T-helper 22 cell (primary cell): ENCODE data around the gene POU6F2.

Source experiments
- DNase-seq: peaks from one replicate; pipeline ENCODE4 v3.0.0-alpha.2; 2020; ENCODE audit warnings: low read depth

Gene POU6F2

DNA sequence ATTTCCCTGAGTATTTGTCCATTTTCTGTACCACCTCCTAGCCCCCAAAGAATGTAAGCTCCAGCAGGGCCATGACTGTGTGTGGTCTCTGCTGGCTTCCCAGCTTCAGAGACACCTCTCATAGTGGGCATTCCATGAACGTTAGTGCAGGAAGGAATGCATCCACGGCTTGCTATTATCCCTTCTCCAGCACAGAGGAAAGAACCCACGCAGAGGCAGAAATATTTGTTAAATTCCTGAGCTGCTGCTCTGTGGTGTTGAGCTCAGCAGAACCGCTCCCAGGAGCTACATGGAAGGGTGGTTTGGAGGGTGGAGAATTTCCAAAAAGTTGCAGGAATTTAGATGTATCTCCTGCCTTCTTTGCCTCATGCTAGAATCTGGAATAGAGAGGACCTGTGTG, 275.2 kb downstream of the POU6F2 start:
- DNase-seq = no peak

DNA sequence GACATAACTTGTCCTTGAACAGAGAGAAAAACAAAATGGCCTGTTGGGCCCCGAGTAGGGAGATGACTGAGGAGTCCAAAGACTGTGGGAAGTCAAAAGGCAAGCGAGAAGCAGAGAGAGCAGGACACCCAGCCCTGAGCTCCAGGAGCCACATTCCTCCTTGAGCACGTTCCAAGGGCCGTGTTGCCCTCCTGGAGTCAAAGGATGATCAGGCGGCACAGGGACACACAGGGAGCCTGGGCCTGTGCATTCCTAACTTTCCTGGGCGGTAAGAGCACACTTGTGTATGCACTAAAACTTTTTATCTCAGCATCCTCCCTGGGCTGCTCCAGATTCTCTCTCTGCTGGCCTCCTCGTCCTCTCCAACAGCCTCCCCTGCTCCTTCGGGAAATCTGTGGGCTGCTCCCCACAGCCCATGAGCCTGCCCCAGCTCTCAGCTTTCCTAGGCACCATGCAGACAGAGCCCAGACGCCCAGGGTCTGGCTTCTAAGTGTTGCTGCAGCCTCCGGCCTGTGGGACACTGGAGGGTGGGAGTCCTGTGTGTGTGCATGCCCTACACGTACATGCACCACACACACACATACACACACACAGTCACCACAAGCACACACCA, 281.8 kb downstream of the POU6F2 start:
- no peak for DNase-seq

DNA sequence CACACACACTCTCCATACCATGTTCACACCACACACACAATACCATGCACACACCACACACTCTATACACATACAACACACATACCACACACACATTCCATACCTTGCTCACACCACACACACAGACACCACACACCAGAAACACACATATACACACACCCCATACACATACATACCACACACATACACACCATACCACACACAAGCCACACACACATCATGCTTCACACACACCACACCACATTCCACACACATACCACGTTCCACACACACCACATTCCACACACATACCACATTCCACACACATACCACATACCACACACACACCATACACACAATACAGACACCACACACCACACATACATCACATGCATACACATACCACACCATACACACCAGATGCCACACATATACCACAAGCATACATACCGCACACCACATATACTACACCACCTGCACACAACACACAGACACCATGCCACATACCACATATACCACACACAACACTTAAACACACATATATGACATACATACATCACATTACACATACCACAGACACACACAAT, 282.7 kb downstream of the POU6F2 start:
- no peak for DNase-seq

DNA sequence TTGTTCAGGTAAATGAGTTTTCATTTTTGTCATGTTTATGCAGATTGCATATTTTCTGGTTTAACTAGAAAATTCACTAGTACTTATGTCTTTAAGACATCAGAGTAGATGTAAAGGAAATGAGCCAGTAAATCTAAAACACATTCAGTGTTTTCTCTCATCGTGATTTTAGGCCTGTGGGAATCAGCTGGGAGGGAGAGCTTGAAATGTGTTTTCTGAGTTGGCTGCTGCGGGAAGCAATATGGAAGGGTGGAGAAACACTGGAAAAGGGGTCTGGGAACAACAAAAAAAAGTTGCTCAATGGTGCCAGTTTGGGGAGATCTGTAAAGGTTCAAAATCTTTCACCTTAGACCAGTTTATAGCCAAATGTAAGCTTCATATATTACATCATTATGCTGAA, 284.1 kb downstream of the POU6F2 start:
- no peak for DNase-seq

DNA sequence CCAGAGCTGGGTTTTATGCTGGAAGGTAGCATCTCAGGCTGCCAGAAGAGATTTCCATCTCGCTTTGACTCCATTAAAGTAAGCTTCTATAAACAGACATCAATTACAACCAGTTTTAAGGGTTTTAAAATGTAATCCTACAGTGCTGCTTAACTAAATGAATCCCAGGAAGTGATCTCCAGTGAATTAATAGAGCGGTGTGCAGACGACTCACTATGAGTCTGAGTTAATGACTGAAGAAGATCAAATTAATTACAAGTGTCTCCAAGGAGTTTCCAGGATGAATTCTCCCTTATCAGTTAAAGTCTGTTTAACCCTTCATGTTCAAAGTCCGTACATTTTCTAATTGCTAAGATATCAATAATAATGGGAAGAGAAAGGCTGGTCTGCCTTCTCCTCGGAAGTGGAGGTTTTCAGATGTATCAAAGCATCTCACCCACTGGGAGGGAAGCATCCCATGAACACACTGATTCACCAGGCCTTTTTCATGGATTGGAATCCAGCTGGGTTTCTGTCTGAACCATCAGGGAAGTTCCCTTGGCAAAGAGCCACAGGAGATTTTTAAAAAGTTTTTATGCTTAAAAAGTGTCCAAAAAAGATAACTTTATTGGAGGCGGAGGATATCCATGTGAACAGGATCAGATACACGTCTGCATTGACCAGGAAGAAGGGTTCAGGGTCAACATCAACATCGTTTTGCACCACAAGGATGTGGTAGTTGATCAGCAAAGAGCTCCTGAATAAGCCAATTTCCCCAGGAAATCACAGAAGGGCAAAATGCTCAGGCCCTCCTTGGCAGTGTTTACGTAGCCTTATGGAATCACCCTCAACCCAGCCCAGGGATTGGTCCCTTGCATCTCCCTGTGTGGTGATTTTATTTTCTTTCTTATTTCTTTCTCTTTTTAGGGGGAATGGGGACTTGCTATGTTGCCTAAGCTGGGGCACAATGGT, 288.2 kb downstream of the POU6F2 start:
- DNase-seq = no peak

DNA sequence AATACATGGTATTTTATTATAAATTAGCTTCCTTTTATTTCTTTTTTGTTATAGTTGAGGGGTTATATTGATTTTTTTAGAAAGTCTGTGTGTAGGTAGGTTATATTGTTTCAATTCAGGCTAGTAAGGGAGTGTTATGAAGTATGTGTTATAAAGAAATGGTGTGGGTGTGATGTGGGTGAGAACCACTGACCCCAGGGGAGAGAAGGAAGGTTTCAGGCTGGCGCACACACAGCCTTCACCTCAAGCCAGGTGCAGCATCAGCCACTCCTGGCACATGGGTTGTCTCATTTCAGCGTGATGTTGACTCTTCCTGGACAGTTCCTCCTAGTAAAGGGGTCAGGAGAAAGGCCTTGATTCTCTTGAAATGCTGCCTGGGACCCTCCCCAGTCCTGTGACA, 291.3 kb downstream of the POU6F2 start:
- DNase-seq = no peak

DNA sequence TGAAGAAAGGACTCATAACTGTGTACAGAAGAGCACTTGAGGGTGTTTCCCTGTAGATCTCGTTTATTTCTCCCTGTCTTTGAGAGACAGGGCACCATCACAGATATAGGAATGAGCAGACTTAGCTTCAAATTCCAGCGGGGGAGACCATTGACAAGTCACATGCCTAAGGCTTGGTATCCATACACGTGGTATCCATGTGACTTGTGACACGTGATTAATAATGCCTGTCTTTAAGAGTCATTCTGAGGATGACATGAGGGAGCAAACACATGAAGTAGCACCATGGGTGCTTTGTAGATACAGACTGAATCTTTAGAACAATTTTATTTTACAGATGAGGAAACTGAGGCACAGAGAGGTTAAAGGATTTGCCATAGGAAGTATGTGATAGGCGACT, 292.3 kb downstream of the POU6F2 start:
- DNase-seq = no peak

DNA sequence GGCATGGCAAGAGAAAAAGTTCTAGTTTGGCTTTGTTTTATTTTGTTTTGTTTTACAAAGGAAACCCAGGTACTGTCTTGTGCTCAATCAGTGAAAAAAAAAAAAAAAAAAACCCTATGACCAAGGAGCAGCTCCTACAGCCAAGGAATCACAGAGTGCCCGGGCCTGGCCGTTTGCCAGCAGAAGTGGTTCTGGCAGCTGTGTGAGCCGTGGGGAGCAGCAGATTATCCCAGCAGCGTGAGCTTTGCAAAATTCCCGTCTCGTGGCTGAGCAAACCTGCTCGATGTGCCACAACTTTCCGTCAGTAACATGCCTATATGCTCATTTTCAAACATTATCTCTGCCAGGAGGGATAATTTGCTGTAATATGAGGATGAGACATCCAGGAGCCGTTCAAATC, 293.7 kb downstream of the POU6F2 start:
- DNase-seq = no peak

DNA sequence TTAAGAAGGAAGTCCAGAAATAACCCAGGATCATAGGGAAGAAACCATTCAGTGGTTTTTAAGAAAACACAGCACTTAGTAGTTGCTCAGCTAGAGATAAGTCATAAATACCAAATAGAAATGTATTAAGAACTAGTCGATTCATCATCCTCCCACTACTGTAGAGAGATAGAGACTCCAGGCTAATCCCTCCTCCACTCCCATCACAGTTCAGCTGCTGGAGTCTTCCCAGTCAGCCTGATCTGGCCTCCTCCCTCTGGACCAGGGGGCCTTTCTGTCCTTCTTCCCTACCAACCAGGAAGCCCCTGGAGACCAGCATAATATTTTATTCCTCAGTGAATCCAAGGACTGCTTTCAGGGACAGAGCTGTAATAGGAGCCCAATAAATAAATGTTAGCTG, 294.4 kb downstream of the POU6F2 start:
- no peak for DNase-seq

DNA sequence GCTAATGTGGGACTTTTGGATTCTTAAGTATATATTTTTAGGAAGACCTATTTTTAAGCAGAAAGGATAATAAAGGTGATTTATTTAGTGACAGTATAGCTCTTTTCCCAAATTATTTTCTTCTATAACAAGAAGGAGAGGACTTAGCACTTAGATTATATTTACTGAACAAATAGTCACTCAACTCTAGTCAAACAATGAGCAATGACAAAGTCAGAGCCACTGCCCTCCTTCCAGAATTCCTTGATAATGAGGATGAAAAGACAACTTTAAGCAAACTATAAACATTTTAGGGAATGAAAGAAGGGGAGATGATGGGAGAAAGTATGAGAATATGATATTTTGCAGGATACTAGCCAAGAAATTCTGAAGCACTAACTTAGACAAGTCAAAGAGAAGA, 295.0 kb downstream of the POU6F2 start:
- DNase-seq = no peak

DNA sequence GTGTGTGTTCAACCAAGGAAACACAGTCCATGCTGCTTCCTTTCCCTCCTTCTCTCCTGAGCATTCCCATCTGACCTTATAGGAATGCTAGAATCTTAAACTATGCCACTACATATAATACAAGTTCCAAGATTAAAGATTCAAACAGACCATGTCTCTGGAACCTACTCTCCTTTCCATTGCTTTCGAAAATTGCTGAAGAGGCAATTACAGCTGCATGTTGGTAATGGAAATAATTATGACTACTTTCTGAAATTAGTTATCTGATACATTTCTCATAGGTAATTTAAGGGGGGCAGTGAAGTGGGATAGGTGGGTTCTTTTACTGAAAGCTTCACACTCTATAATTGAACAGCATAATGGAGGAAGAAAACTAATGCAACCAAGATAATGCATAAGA, 302.6 kb downstream of the POU6F2 start:
- no peak for DNase-seq

DNA sequence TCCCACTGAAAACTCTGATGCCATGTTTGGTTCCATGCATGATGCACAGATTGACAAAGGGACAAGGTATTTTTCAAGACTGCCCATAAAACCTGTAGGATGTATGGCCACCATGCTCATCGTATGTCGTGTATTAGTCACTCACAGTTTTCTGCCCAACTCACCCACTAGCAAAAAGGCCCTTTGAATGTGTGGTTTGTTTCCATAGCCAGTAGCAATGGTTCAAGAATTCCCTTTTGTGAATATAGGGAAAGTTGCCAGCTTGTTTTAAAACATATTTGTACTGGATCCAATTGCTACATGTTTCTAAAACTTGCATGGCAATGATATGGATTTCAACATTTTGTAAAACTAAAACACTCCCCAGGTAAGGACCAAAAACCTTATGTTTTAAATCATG, 307.5 kb downstream of the POU6F2 start:
- DNase-seq = no peak

DNA sequence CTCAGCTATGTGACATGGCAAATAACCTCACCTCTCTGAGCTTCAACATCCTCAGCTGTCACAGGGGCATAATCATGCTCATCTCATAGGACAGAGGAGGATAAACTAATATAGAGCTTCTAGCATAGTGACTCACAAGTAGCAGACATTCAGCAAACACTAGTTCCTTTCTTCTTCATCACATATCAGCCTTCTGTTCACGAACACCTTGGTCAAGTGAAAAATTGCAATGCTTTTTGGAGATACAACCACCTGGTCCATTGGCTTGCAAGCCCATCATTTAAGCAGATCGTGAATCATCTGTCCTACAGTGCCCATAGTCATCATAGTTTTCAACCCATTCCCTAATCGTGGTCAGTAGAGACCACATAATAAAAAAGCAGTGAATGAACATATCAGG, 310.6 kb downstream of the POU6F2 start:
- DNase-seq = no peak

DNA sequence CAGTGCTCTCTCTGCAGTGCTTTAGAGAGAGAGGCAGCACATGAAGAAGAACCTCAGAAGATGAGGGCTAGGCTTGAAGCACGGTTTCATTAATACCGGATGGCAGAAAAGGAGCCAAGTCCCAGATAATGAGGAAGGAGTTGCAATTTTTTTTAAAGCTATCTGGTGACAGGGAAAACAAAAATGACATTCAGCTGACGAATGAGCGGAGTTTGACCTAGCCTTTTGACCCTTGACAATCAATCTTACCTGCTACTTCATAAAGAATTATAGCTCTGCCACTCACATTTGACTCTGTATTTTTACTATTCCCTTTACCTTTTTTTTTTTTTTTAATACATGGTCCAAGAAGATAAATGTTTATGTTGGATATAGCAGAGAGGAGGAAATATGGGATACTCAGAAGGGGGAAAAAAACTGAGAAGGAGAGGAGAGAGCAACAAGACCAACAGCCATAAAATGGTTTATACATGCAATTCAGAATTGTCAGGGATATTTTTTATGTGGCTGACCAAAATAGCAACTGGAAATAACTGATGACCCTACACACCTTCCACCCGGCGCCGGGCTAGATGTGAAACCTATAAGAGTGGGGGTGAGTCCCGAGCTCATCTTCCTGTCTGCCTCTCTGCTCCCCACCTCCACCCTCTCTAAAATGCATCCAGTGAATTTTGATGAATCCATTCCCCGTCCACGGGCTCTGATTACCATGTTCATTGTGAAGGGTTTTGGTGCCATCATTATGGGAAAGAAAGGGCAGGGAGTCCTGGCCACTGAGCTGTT, 314.1 kb downstream of the POU6F2 start:
- no peak for DNase-seq

DNA sequence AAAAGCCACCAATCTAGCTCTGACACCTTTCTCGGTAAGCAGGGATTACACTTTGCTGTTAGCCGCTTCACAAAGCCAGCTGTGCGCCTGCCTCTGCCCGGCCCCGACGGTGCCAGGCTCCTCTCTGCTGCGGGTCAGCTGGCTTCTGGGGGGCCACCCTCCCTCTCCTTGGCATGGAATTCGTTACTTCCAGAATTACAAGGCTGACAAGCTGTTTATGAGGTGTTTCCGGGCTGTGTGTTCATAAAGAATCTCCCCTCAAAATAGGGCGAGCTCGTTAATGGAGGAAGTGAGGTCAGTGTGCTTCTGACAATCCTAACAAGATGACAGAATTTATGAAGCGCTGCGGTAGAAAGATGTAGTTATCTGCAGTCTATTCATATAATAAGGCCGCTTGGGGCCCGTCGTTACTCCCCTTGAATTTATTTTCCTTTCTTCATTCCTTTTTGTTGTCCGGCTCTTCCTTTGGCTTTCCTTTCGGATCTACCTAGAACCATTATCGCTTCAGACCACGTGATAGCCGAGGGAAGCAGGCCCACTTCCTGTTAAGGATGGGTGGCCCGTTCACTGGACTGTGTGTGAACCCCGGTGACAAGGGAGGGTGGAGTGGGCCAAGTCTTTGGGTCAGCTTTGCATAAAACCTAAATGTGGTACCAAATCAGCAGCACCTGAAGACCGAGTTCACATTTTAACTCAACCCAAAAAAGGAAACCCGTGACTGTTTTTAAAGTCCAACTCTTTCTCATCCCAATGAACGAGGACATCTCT, 315.5 kb downstream of the POU6F2 start:
- no peak for DNase-seq

DNA sequence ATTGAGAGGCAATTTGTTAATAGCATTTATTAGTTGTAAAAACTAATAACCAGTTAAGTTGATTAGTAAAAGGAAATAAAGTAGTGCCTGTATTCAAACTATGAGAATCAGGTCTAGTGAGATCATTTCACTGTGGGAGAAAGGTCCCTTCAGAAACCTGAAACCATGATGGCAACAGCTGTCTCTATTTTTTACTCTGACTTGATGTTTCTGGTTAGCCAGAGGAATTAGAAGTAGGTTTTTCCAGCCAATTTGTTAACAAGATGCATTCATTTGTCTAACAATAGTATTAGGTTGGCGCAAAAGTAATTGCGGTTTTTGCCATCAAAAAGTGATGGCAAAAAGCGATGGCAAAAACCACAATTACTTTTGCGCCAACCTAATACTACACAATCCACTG, 316.3 kb downstream of the POU6F2 start:
- no peak for DNase-seq

DNA sequence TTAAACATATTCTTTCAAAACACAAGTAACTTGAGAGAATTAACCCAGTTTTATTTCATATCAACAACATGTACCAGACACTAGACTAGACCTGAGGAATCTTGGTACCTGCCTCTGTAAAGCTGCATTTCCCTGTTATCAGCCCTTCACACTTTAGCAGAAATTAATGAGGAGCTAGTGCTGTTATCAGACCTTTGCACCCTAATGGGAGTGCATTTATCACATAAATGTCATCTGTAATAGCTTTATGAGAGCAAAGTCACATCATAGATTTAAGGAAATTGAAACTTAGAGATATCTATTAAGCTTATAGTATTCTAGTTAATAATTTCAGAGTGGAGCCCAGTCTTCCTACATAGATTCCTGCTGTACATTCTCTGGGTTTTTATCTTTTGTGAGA, 318.1 kb downstream of the POU6F2 start:
- no peak for DNase-seq

DNA sequence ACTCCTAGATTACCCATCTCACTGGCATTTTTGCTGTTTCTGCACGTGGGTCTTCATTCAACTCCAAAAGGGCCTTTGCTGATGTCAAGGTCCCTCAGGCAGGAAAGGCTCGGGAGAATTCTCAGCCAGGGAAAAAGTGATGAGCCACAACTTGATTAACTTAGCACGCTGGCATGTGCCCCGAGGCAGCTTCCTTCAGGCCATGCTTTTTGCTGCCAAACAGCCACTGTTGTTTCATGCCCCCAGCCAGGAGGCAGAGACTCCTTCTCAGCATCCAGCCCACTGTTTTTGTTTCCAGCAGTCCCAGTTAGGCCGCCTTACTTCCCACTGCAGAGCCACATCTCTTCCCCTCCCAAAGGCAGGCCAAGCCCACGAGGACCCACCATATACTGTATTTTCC, 322.0 kb downstream of the POU6F2 start:
- DNase-seq = no peak

DNA sequence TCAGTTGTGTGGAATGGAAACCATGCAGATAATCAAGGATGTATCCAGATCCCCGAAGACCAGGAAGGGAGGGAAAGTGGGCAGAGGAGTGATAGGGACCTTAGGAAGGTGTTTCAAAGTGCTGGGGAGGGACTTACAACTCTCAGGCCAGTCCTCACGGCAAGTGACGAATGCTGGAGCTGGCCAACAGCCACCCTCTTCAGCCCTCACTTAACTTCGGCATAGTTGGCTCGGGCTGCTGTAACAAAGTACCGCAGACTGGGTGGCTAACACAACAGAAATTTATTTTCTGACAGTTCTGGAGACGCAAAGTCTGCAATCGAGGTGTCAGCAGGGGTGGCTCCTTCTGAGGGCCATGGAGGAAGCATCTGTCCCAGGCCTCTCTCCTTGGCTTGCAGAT, 322.6 kb downstream of the POU6F2 start:
- DNase-seq = no peak

DNA sequence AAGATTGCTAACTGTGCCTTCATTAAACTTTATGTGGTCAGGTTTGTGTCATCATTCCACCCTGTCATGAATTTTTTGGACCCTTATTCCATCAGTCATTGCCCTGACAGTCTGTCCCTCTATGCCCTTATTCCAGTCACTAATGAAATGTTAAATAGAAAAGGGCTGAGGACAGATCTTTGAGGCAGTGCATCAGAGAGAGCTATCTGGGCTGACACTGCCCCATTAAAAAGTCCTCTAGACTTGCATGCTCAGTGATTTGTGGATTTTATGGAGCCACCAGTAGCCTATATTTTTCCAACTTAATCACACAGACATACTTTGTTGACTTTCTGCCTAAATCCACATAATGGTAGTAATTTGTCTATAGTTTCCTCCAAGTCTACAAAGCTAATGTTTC, 323.8 kb downstream of the POU6F2 start:
- no peak for DNase-seq

DNA sequence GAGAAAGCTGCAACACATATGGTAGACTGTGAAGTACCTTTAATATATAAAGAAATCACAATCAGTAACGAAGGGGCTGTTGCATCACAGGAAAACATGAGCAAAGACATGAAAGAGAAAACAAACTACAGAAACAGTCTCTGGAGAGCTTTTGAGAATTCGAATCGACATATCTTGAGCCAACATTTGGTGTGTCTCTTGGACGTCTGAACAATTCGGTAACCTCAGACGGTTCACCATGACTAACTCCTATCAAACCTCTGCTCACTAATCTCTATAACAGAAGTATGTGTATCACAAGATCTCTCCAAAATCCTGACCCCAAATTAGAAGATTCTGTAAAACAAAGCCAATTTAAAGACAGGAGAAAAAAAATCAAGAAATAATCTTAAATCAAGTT, 326.5 kb downstream of the POU6F2 start:
- DNase-seq = no peak
